Ishikawa (cell line): ENCODE data around the gene HBZ.

Experiments used
- CEBPB ChIP-seq: IDR thresholded peaks from 2 replicates; pipeline ENCODE4 v1.6.1; 2012
- EGR1 ChIP-seq: IDR thresholded peaks from 2 replicates; pipeline ENCODE4 v1.6.1; 2012
- EP300 ChIP-seq: IDR thresholded peaks from 2 replicates; pipeline ENCODE4 v1.6.1; 2012; ENCODE audit warnings: borderline replicate concordance
- MAX ChIP-seq: IDR thresholded peaks from 2 replicates; pipeline ENCODE4 v1.6.1; 2012
- NFIC ChIP-seq: IDR thresholded peaks from 2 replicates; pipeline ENCODE4 v1.6.1; 2012
- RAD21 ChIP-seq: IDR thresholded peaks from 2 replicates; pipeline ENCODE4 v1.6.1; 2012; ENCODE audit warnings: low read depth
- TAF1 ChIP-seq: IDR thresholded peaks from 2 replicates; pipeline ENCODE4 v1.6.1; 2012; ENCODE audit warnings: low read depth, mild to moderate bottlenecking
- TEAD4 ChIP-seq: IDR thresholded peaks from 2 replicates; pipeline ENCODE4 v1.6.1; 2012
- YY1 ChIP-seq: IDR thresholded peaks from 2 replicates; pipeline ENCODE4 v1.6.1; 2012; ENCODE audit warnings: low read depth
- TF ChIP-seq, protein P1 (sequence below): IDR thresholded peaks from 2 replicates; pipeline ENCODE4 v1.6.1; 2012; ENCODE audit warnings: low read depth, mild to moderate bottlenecking

DNA sequence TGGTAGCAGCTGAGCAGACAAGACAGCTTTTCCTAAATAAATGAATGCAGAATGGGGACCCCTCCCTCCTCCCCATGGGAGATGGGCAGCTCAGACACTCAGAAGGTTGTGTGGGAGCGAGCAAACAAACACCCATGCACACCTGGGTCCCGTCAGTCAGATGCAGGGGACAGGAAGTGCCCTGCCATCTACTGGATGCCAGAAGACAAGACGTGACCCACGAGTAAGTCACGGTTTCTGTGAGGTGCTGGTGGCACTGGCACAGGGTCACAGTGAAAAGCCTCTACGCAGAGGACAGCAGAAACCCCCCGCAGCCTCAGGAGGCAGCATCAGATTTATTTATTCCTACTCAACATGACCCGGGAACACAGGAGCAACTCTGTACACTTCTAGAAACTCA lies 36.2 kb downstream of the HBZ start:
- TF ChIP-seq YY1, result no peak
- TF ChIP-seq TAF1, result no peak
- no peak for TF ChIP-seq EP300
- TF ChIP-seq, protein P1, sequence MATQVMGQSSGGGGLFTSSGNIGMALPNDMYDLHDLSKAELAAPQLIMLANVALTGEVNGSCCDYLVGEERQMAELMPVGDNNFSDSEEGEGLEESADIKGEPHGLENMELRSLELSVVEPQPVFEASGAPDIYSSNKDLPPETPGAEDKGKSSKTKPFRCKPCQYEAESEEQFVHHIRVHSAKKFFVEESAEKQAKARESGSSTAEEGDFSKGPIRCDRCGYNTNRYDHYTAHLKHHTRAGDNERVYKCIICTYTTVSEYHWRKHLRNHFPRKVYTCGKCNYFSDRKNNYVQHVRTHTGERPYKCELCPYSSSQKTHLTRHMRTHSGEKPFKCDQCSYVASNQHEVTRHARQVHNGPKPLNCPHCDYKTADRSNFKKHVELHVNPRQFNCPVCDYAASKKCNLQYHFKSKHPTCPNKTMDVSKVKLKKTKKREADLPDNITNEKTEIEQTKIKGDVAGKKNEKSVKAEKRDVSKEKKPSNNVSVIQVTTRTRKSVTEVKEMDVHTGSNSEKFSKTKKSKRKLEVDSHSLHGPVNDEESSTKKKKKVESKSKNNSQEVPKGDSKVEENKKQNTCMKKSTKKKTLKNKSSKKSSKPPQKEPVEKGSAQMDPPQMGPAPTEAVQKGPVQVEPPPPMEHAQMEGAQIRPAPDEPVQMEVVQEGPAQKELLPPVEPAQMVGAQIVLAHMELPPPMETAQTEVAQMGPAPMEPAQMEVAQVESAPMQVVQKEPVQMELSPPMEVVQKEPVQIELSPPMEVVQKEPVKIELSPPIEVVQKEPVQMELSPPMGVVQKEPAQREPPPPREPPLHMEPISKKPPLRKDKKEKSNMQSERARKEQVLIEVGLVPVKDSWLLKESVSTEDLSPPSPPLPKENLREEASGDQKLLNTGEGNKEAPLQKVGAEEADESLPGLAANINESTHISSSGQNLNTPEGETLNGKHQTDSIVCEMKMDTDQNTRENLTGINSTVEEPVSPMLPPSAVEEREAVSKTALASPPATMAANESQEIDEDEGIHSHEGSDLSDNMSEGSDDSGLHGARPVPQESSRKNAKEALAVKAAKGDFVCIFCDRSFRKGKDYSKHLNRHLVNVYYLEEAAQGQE, result no peak
- peak; percentile 7; the same call in 1 of the 2 replicates for TF ChIP-seq RAD21
- no peak for TF ChIP-seq NFIC
- no peak for TF ChIP-seq TEAD4
- TF ChIP-seq MAX, result no peak
- TF ChIP-seq CEBPB, result no peak
- no peak for TF ChIP-seq EGR1
